Nephron progenitor cell (in vitro differentiated cells): ENCODE results near the gene KHDRBS1.

ENCODE experiments used
- DNase-seq: peaks from one replicate; pipeline ENCODE4 v3.0.0; 2021
- H3K27ac Mint-ChIP-seq: 2 replicates; pipeline ENCODE4 v1.8.0; 2021; ENCODE audit warnings: mild to moderate bottlenecking, moderate library complexity, mixed read lengths
- H3K27me3 Mint-ChIP-seq: 2 replicates; pipeline ENCODE4 v1.8.0; 2021; ENCODE audit warnings: mild to moderate bottlenecking, low read depth, mixed read lengths; ENCODE audit not compliant: poor library complexity
- H3K36me3 Mint-ChIP-seq: 2 replicates; pipeline ENCODE4 v1.8.0; 2021; ENCODE audit warnings: low read depth, mixed read lengths
- H3K4me1 Mint-ChIP-seq: 2 replicates; pipeline ENCODE4 v1.8.0; 2021; ENCODE audit warnings: mixed read lengths
- H3K4me3 Mint-ChIP-seq: 2 replicates; pipeline ENCODE4 v1.8.0; 2021; ENCODE audit warnings: mild to moderate bottlenecking, moderate library complexity, mixed read lengths
- H3K9me3 Mint-ChIP-seq: 2 replicates; pipeline ENCODE4 v1.8.0; 2021; ENCODE audit warnings: mild to moderate bottlenecking, moderate library complexity, mixed read lengths
- TF ChIP-seq, protein P1 (sequence below): fragments of 200-600 bp; sonication (generic); IDR thresholded peaks from 2 replicates; pipeline ENCODE4 v1.5.0; 2021; ENCODE audit warnings: antibody characterized with exemption

Gene KHDRBS1

DNA sequence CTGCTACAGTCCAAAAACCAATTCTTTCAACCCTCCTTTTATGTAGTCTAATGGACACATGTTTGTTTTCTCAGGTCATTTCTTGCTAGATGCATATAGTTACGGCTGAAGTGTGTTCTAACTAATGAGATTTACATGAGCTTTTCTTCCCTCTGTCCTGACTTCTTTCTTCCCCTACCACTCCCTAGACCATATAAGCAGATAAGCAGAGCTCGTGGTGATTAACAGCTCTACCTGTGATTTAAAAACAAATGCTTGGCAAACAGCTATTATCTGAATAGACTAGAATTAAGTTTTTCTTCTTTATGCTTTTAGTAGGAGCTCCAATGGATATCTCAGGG, 18.6 kb downstream of the KHDRBS1 start:
- Mint-ChIP-seq H3K36me3 (peaks cover 76% of the 10 kb centered on the region), H3K4me1 (no peaks in the 10 kb centered on the region), H3K4me3 (no peak overlapping the region), H3K27ac (peak overlapping the region; percentile 10), H3K27me3 (no peaks in the 10 kb centered on the region), H3K9me3 (no peaks in the 10 kb centered on the region)
- no peak for DNase-seq
- TF ChIP-seq, protein P1, sequence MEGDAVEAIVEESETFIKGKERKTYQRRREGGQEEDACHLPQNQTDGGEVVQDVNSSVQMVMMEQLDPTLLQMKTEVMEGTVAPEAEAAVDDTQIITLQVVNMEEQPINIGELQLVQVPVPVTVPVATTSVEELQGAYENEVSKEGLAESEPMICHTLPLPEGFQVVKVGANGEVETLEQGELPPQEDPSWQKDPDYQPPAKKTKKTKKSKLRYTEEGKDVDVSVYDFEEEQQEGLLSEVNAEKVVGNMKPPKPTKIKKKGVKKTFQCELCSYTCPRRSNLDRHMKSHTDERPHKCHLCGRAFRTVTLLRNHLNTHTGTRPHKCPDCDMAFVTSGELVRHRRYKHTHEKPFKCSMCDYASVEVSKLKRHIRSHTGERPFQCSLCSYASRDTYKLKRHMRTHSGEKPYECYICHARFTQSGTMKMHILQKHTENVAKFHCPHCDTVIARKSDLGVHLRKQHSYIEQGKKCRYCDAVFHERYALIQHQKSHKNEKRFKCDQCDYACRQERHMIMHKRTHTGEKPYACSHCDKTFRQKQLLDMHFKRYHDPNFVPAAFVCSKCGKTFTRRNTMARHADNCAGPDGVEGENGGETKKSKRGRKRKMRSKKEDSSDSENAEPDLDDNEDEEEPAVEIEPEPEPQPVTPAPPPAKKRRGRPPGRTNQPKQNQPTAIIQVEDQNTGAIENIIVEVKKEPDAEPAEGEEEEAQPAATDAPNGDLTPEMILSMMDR = no peak

DNA sequence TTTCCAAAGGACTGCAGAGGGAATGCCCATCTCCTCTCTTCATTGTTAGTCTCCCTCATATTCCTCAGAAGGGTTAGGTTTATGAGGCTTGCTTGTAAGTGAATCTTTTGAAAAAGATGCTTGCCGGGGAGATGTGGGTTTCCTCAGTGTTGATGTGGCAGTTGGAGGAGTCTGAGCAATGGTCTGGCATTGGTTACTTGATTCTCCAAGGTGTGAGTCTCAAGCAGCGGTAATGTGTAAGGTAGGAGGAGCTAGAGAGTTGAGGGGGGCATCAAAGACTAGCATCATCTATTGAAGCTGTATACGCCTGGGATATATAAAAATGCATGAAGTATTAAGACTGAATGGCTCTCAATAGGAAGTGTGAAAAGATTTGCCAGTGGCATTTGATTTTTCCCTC, 21.5 kb downstream of the KHDRBS1 start:
- Mint-ChIP-seq H3K4me3 (no peak overlapping the region), H3K27ac (no peak overlapping the region)
- TF ChIP-seq, protein P1 = no peak

GRCh38 chr1:32040711-32041110, 27.0 kb downstream of the KHDRBS1 start:
- Mint-ChIP-seq H3K27me3 (no peaks in the 10 kb centered on the region), H3K27ac (peak overlapping the region; percentile 34), H3K36me3 (peaks cover 62% of the 10 kb centered on the region), H3K4me1 (no peaks in the 10 kb centered on the region), H3K9me3 (no peaks in the 10 kb centered on the region), H3K4me3 (no peak overlapping the region)
- TF ChIP-seq, protein P1 = no peak
- DNase-seq = no peak

More for the DNA sequence above, 21.5 kb downstream of the KHDRBS1 start:
- DNase-seq = no peak
- H3K27me3 Mint-ChIP-seq = no peaks in the 10 kb centered on the region
- no peaks in the 10 kb centered on the region for H3K4me1 Mint-ChIP-seq
- H3K36me3 Mint-ChIP-seq = peaks cover 82% of the 10 kb centered on the region
- H3K9me3 Mint-ChIP-seq = no peaks in the 10 kb centered on the region

DNA sequence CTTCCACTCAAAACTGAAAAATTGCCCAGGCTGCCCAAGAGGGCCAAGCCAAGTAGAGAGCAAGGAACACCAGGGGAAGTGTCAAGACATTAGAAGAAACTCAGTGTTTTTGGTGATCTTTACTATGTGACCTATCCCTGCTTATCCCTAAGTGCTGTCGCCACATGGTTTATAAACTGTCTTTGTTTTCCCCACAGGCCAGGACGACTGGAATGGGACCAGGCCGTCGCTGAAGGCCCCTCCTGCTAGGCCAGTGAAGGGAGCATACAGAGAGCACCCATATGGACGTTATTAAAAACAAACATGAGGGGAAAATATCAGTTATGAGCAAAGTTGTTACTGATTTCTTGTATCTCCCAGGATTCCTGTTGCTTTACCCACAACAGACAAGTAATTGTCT, 28.7 kb downstream of the KHDRBS1 start:
- Mint-ChIP-seq H3K36me3 (peaks cover 54% of the 10 kb centered on the region), H3K9me3 (no peaks in the 10 kb centered on the region), H3K4me3 (no peak overlapping the region), H3K27ac (peak overlapping the region; percentile 48), H3K27me3 (no peaks in the 10 kb centered on the region), H3K4me1 (no peaks in the 10 kb centered on the region)
- DNase-seq = no peak
- TF ChIP-seq, protein P1 = no peak

GRCh38 chr1:32044234-32044633, 30.6 kb downstream of the KHDRBS1 start:
- Mint-ChIP-seq H3K4me1 (no peaks in the 10 kb centered on the region), H3K4me3 (no peak overlapping the region), H3K27ac (no peak overlapping the region), H3K27me3 (no peaks in the 10 kb centered on the region), H3K36me3 (peaks cover 56% of the 10 kb centered on the region), H3K9me3 (no peaks in the 10 kb centered on the region)
- no peak for DNase-seq
- TF ChIP-seq, protein P1 = no peak

GRCh38 chr1:32045772-32046171, 32.1 kb downstream of the KHDRBS1 start:
- Mint-ChIP-seq H3K27me3 (no peaks in the 10 kb centered on the region), H3K27ac (peak overlapping the region; percentile 68), H3K4me3 (no peak overlapping the region), H3K4me1 (no peaks in the 10 kb centered on the region), H3K9me3 (no peaks in the 10 kb centered on the region), H3K36me3 (peaks cover 52% of the 10 kb centered on the region)
- no peak for DNase-seq
- TF ChIP-seq, protein P1 = no peak
